ENCODE results near the gene ELF2. TPM values are rescaled to one million over a fixed set of nuclear protein-coding genes. Genes with fewer than 3 reads are reported as not detected.

ELF2 gene
- total and polyA plus RNA-seq, 2 donors (not counting 3 experiments of a cell fraction or from before 2014, with no cell fraction given): 16.4 to 35.1 TPM

- H3K4me3 ChIP-seq (replicated peaks in 1 of 3; ENCODE audit: insufficient read depth in 1 of 3, low read depth in 1 of 3, low read length in 3 of 3): no peak overlapping the region
- no peaks in the 10 kb centered on the region for H3K79me2 ChIP-seq (ENCODE audit: control insufficient read depth, insufficient read depth, low read length)
- no peak overlapping the region for H3K9ac ChIP-seq (replicated peaks; ENCODE audit: extremely low read depth, insufficient read depth, low read length)
- TF ChIP-seq POLR2AphosphoS5 (IDR thresholded peaks at IDR 0.05; ENCODE audit: insufficient read depth, low read depth, low read length) (no peak), FOS (IDR thresholded peaks at IDR 0.05; ENCODE audit: borderline replicate concordance, insufficient read depth, low read length) (no peak), GATA2 (IDR thresholded peaks at IDR 0.05; ENCODE audit: insufficient read depth, insufficient read length, low read depth, low read length) (no peak), POLR2A (IDR thresholded peaks at IDR 0.05; ENCODE audit: low read depth, low read length) (no peak), JUN (IDR thresholded peaks at IDR 0.05; ENCODE audit: borderline replicate concordance, insufficient read depth, insufficient read length, low read depth) (no peak), CTCF (IDR thresholded peaks at IDR 0.05; ENCODE audit: extremely low read depth in 1 of 2, insufficient read depth in 1 of 2, low read depth in 1 of 2, low read length in 2 of 2) (no peak)
- dilution Hi-C loops (cut with MboI; ENCODE audit: extremely low pct_ligation_motif_present, low sequenced_read_pairs) (no loop called here), intact Hi-C loops (cut with micrococcal nuclease) (no loop called here)
- no peak overlapping the region for H3K27ac ChIP-seq (ENCODE audit: insufficient read depth, low read depth, low read length)
- H3K9me1 ChIP-seq (replicated peaks; ENCODE audit: control insufficient read depth, extremely low read depth, insufficient read depth, low read length): no peaks in the 10 kb centered on the region
- CTCF ChIA-PET: no interaction called here
- FAIRE-seq (no peak), DNase-seq (ENCODE audit: low read depth, low spot score) (no peak)
- H4K20me1 ChIP-seq (replicated peaks; ENCODE audit: control insufficient read depth, extremely low read depth, insufficient read depth, low read length): no peaks in the 10 kb centered on the region
- POLR2A ChIA-PET: no interaction called here
- no peak overlapping the region for H3K4me2 ChIP-seq (ENCODE audit: insufficient read depth, low read length)
- no peaks in the 10 kb centered on the region for H3K27me3 ChIP-seq (ENCODE audit: control insufficient read depth in 2 of 2, insufficient read depth in 2 of 2, low read length in 2 of 2)
- no peak overlapping the region for H2AFZ ChIP-seq (ENCODE audit: low read depth, low read length)
- no peaks in the 10 kb centered on the region for H3K4me1 ChIP-seq (ENCODE audit: control insufficient read depth, extremely low read depth, insufficient read depth, low read length)
- BruUV-seq (replicated peaks): no TSS peak
- H3K36me3 ChIP-seq (ENCODE audit: control insufficient read depth in 2 of 2, extremely low read depth in 1 of 2, insufficient read depth in 2 of 2, low read length in 2 of 2): no peaks in the 10 kb centered on the region
- no peaks in the 10 kb centered on the region for H3K9me3 ChIP-seq (replicated peaks; ENCODE audit: control insufficient read depth, insufficient read depth, low read length)
Measured at GRCh38 chr4:139129206-139129605, 47.8 kb downstream of the ELF2 start.

GRCh38 chr4:139126898-139127297 lies 50.1 kb downstream of the ELF2 start:
- H3K9me1 ChIP-seq (replicated peaks; ENCODE audit: control insufficient read depth, extremely low read depth, insufficient read depth, low read length): no peaks in the 10 kb centered on the region
- H3K79me2 ChIP-seq (ENCODE audit: control insufficient read depth, insufficient read depth, low read length): no peaks in the 10 kb centered on the region
- no peak overlapping the region for H3K4me2 ChIP-seq (ENCODE audit: insufficient read depth, low read length)
- DNase-seq (ENCODE audit: low read depth, low spot score) (no peak), FAIRE-seq (no peak)
- intact Hi-C loops (cut with micrococcal nuclease) (no loop called here), dilution Hi-C loops (cut with MboI; ENCODE audit: extremely low pct_ligation_motif_present, low sequenced_read_pairs) (no loop called here)
- no peak for TF ChIP-seq MYC (IDR thresholded peaks at IDR 0.05; ENCODE audit: low read depth, low read length)
- no peak for TF ChIP-seq POLR2AphosphoS5 (IDR thresholded peaks at IDR 0.05; ENCODE audit: insufficient read depth, low read depth, low read length)
- TF ChIP-seq MAX (IDR thresholded peaks at IDR 0.05; ENCODE audit: insufficient read depth, insufficient read length): no peak
- no peak for TF ChIP-seq GATA2 (IDR thresholded peaks at IDR 0.05; ENCODE audit: insufficient read depth, insufficient read length, low read depth, low read length)
- TF ChIP-seq CTCF (IDR thresholded peaks at IDR 0.05; ENCODE audit: extremely low read depth in 1 of 2, insufficient read depth in 1 of 2, low read depth in 1 of 2, low read length in 2 of 2): no peak
- TF ChIP-seq JUN (IDR thresholded peaks at IDR 0.05; ENCODE audit: borderline replicate concordance, insufficient read depth, insufficient read length, low read depth): no peak
- TF ChIP-seq POLR2A (IDR thresholded peaks at IDR 0.05; ENCODE audit: low read depth, low read length): no peak
- TF ChIP-seq FOS (IDR thresholded peaks at IDR 0.05; ENCODE audit: borderline replicate concordance, insufficient read depth, low read length): no peak
- TF ChIP-seq EZH2 (IDR thresholded peaks at IDR 0.05; ENCODE audit: borderline replicate concordance, low read depth, low read length, severe bottlenecking): no peak
- ChIA-PET POLR2A (no interaction called here), CTCF (interaction anchor here (1.1 to 1.3 kb wide), 2 partner anchors 18 to 28 kb away, joined by 3 read pairs; no protein-coding TSS in a partner anchor)
- no peaks in the 10 kb centered on the region for H3K9me3 ChIP-seq (replicated peaks; ENCODE audit: control insufficient read depth, insufficient read depth, low read length)
- no peaks in the 10 kb centered on the region for H3K27me3 ChIP-seq (ENCODE audit: control insufficient read depth in 2 of 2, insufficient read depth in 2 of 2, low read length in 2 of 2)
- H3K9ac ChIP-seq (replicated peaks; ENCODE audit: extremely low read depth, insufficient read depth, low read length): no peak overlapping the region
- H2AFZ ChIP-seq (ENCODE audit: low read depth, low read length): no peak overlapping the region
- H3K4me1 ChIP-seq (ENCODE audit: control insufficient read depth, extremely low read depth, insufficient read depth, low read length): no peaks in the 10 kb centered on the region
- no peaks in the 10 kb centered on the region for H4K20me1 ChIP-seq (replicated peaks; ENCODE audit: control insufficient read depth, extremely low read depth, insufficient read depth, low read length)
- no TSS peak for BruUV-seq (replicated peaks)
- no peak overlapping the region for H3K4me3 ChIP-seq (replicated peaks in 1 of 3; ENCODE audit: insufficient read depth in 1 of 3, low read depth in 1 of 3, low read length in 3 of 3)
- H3K27ac ChIP-seq (ENCODE audit: insufficient read depth, low read depth, low read length): no peak overlapping the region
- no peaks in the 10 kb centered on the region for H3K36me3 ChIP-seq (ENCODE audit: control insufficient read depth in 2 of 2, extremely low read depth in 1 of 2, insufficient read depth in 2 of 2, low read length in 2 of 2)
